Gastroesophageal sphincter (tissue), 4 donors: ENCODE data around the gene KLHL3. TPM values are rescaled to one million over a fixed set of nuclear protein-coding genes. Genes with fewer than 3 reads are reported as not detected.

Source experiments
- ATAC-seq: fragments of 150-250 bp; one replicate; pipeline ENCODE4 v1.9.1; 2016; ENCODE audit warnings: mild to moderate bottlenecking, moderate library complexity
- H3K27ac ChIP-seq, 4 donors: fragments of 200-600 bp; sonication (generic) in 3 of 4; 1 replicate in 3 of 4; 2 replicates in 1 of 4; pipeline ENCODE4 v1.5.1; 2016 to 2019
- H3K27me3 ChIP-seq: fragments of 200-600 bp; sonication (generic); one replicate; pipeline ENCODE4 v1.5.1; 2019
- H3K36me3 ChIP-seq, 2 donors: fragments of 200-600 bp; sonication (generic); one replicate each; pipeline ENCODE4 v1.5.1; 2019; ENCODE audit warnings: control low read depth in 1 of 2
- H3K4me1 ChIP-seq, 3 donors: fragments of 200-600 bp; sonication (generic); 1 replicate in 2 of 3; 2 replicates in 1 of 3; pipeline ENCODE4 v1.5.1; 2016 to 2019; ENCODE audit warnings: control low read depth in 2 of 3
- H3K4me3 ChIP-seq, 2 donors: fragments of 200-600 bp; sonication (generic); one replicate each; pipeline ENCODE4 v1.5.1; 2019; ENCODE audit warnings: mild to moderate bottlenecking in 1 of 2, moderate library complexity in 1 of 2
- H3K9me3 ChIP-seq, 3 donors: fragments of 200-600 bp; sonication (generic); one replicate each; pipeline ENCODE4 v1.5.1; 2017 to 2019; ENCODE audit warnings: control low read depth in 2 of 3
- EP300 ChIP-seq: sonication (generic); formaldehyde crosslinking; IDR thresholded peaks from one replicate; pipeline ENCODE4 v1.6.1; 2017; ENCODE audit warnings: antibody characterized with exemption, mild to moderate bottlenecking
- POLR2A ChIP-seq, 2 donors: fragments of 450-650 bp; IDR thresholded peaks; one replicate each; pipeline ENCODE4 v1.6.1; 2017; ENCODE audit warnings: antibody characterized with exemption in 2 of 2, mild to moderate bottlenecking in 2 of 2, moderate library complexity in 1 of 2
- POLR2AphosphoS5 ChIP-seq: sonication (generic); formaldehyde crosslinking; IDR thresholded peaks from one replicate; pipeline ENCODE4 v1.6.1; 2017; ENCODE audit warnings: antibody characterized with exemption
- WGBS, 2 donors: methylation state at CpG; one replicate each; pipeline ENCODE4 v1.1.5; 2018; ENCODE audit warnings: low coverage in 1 of 2; 5-methylcytosine and 5-hydroxymethylcytosine counted together
- total RNA-seq, 4 donors: library from RNA; depleted of rRNA; stranded (reverse); fragments of >200 nt; gene quantifications; one replicate each; pipeline ENCODE4 v1.1.0, GENCODE V29; 2016
- TF ChIP-seq, protein P1 (sequence below), 4 experiments: fragments of 200-600 bp in 2 of 4; fragments of 450-650 bp in 2 of 4; sonication (generic) in 1 of 4; IDR thresholded peaks; one replicate each; pipeline ENCODE4 v1.5.1; 2017 to 2019; ENCODE audit warnings: antibody characterized with exemption in 4 of 4, mild to moderate bottlenecking in 2 of 4, moderate library complexity in 2 of 4

The KLHL3 gene
- total RNA-seq, 4 donors from 2014 or later, result 2.3 to 6.9 (median 5.4) TPM

DNA sequence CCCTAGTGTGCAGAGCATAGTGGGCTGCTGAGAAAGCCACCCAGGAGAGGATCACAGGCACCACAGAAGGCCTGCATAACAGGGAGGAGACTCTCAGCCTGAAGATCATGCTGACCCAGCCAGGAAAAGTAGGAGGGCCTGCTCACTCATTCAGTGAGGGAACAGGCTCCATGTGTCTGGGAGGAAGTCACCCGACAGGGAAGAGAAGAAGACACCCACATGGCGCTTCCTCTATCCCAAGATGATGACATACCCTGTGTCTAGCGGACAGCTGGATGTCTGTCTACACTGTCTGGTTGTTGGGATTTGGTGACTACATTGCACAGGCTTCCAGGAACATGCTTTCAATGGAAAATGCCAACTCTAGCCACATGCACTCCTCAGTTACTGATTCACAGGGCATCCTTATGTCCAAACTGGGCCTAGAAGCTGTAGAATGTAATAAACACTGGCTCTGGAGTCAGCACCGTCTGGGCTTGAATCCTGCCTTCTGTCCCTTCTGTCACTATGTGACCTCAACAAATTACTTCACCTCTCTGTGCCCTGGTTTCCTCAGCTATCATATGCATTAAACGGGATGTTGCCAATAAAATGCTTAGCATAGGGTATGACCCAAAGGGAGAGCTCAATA, 47.6 kb downstream of the KLHL3 start:
- no peak for ATAC-seq
- Histone ChIP-seq H3K27me3 (no peaks in the 10 kb centered on the region), H3K4me3 (no peak overlapping the region), H3K9me3 (no peaks in the 10 kb centered on the region), H3K4me1 (no peaks in the 10 kb centered on the region), H3K27ac (no peak overlapping the region), H3K36me3 (peaks cover 0 to 36% of the 10 kb centered on the region in 2 donors)
- WGBS, 2 donors, result 57% methylated on average over 2 of the region's 5 CpGs; no CpG with 5 or more reads in 1 of the 2 donors
- TF ChIP-seq EP300, result no peak
- TF ChIP-seq POLR2A (IDR thresholded peaks at IDR 0.05), result no peak
- TF ChIP-seq POLR2AphosphoS5, result no peak
- TF ChIP-seq, protein P1, sequence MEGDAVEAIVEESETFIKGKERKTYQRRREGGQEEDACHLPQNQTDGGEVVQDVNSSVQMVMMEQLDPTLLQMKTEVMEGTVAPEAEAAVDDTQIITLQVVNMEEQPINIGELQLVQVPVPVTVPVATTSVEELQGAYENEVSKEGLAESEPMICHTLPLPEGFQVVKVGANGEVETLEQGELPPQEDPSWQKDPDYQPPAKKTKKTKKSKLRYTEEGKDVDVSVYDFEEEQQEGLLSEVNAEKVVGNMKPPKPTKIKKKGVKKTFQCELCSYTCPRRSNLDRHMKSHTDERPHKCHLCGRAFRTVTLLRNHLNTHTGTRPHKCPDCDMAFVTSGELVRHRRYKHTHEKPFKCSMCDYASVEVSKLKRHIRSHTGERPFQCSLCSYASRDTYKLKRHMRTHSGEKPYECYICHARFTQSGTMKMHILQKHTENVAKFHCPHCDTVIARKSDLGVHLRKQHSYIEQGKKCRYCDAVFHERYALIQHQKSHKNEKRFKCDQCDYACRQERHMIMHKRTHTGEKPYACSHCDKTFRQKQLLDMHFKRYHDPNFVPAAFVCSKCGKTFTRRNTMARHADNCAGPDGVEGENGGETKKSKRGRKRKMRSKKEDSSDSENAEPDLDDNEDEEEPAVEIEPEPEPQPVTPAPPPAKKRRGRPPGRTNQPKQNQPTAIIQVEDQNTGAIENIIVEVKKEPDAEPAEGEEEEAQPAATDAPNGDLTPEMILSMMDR (IDR thresholded peaks at IDR 0.05), result no peak

DNA sequence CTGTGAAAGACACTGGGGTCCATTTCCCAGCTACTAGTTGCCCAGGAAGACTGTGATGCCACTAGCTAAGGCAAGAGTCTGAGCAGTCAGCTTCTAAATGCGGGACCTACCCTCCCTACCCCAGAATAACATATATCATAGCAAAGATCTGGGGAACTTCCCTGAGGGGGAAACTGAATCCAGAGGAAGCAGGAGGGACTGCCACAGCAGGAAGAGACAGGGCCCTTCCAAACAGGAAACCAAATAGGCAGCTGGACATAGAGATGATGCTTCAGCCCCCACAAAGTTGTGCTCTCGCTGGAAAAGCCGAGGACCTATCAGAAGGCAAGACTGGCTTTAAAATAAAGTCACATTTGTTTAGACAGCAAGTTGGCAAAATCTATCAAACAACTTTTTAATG, 51.1 kb downstream of the KLHL3 start:
- WGBS, 2 donors, result 20 to 61% methylated on average over 1 to 2 of the region's 3 CpGs
- ATAC-seq, result no peak
- no peaks in the 10 kb centered on the region for H3K27me3 ChIP-seq
- H3K36me3 ChIP-seq, result peaks cover 0 to 13% of the 10 kb centered on the region in 2 donors
- H3K4me3 ChIP-seq, result no peak overlapping the region
- no peak overlapping the region for H3K27ac ChIP-seq
- TF ChIP-seq POLR2A (IDR thresholded peaks at IDR 0.05), result no peak
- TF ChIP-seq, protein P1 (IDR thresholded peaks at IDR 0.05), result no peak
- no peak for TF ChIP-seq POLR2AphosphoS5
- TF ChIP-seq EP300, result no peak
- H3K4me1 ChIP-seq, result no peaks in the 10 kb centered on the region
- H3K9me3 ChIP-seq, result no peaks in the 10 kb centered on the region

DNA sequence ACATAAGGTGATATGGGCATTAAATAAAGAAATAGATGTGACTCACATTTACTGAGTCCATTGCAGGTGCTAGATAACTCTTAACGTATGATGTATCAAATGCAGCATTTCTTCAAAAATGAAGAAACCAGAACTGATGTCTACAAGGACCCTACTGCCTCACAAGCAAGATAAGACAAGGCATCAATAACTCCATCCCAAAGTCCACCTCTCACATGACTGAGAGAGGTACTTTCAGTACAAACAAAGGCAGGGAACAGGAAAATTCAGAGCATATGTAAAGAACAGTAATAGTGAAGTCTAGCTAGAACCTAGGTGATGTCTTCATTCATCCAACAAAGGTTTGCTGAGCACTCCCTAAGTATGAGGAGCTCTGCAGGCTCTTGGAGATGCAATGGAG, 54.7 kb downstream of the KLHL3 start:
- TF ChIP-seq, protein P1 (IDR thresholded peaks at IDR 0.05), result no peak
- TF ChIP-seq POLR2A (IDR thresholded peaks at IDR 0.05), result no peak
- no peak for TF ChIP-seq EP300
- no peak for TF ChIP-seq POLR2AphosphoS5
- no peaks in the 10 kb centered on the region for H3K9me3 ChIP-seq
- H3K4me3 ChIP-seq, result no peak overlapping the region
- peaks cover 0 to 17% of the 10 kb centered on the region in 2 donors for H3K36me3 ChIP-seq
- H3K4me1 ChIP-seq, result no peaks in the 10 kb centered on the region
- no peak for ATAC-seq
- H3K27ac ChIP-seq, result no peak overlapping the region
- H3K27me3 ChIP-seq, result no peaks in the 10 kb centered on the region
- WGBS, 2 donors, result 75 to 83% methylated on average over 1 of the region's 1 CpG

DNA sequence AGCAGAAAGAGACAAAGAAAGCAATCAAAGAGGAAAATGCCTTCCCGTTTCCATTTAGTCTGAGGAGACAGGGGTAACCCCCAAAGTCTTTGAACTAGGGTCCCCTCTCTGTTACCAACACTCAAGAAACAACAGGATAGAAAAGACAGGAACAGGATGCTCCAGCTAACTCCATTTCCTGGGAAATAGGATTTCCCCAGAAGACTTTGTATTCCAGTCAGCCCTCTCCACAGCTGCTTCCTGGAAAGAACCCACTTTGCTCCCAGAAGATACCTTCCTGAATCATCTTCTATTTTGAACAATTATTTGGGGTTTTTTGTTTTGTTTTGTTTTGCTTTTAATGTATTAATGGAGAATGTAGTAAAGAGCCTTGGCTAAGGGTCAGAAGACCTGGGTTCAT, 56.0 kb downstream of the KLHL3 start:
- Histone ChIP-seq H3K9me3 (no peaks in the 10 kb centered on the region), H3K27ac (no peak overlapping the region), H3K4me1 (no peaks in the 10 kb centered on the region), H3K36me3 (peaks cover 0 to 20% of the 10 kb centered on the region in 2 donors), H3K27me3 (no peaks in the 10 kb centered on the region), H3K4me3 (no peak overlapping the region)
- WGBS, 2 donors, result 71 to 80% methylated on average over 1 of the region's 1 CpG
- TF ChIP-seq, protein P1 (IDR thresholded peaks at IDR 0.05), result no peak
- TF ChIP-seq EP300 (no peak), POLR2AphosphoS5 (no peak), POLR2A (IDR thresholded peaks at IDR 0.05) (no peak)
- no peak for ATAC-seq

DNA sequence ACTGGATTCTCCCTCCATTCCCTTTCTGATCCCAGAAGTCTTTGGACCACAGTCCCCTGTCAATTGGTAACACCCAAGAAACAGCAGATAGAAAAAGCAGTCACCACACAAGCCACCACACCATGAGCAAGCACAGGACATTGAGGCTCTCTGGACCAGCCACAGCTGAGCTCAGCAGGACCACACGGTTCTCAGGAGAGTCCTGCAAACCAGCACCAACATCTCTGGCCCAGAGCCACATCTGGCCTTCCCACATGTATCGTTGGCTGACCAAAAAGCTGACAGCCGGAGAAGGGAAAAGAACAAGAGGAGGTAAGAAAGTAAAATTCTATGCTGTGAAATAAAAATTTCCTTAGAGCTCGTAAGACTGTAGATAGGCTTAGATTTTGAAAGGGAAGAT, 56.7 kb downstream of the KLHL3 start:
- no peaks in the 10 kb centered on the region for H3K27me3 ChIP-seq
- no peak overlapping the region for H3K4me3 ChIP-seq
- ATAC-seq, result no peak
- TF ChIP-seq, protein P1 (IDR thresholded peaks at IDR 0.05), result no peak
- TF ChIP-seq POLR2AphosphoS5, result no peak
- TF ChIP-seq POLR2A (IDR thresholded peaks at IDR 0.05), result no peak
- TF ChIP-seq EP300, result no peak
- WGBS, 2 donors, result 70% methylated on average over 2 to 3 of the region's 4 CpGs
- no peaks in the 10 kb centered on the region for H3K4me1 ChIP-seq
- H3K9me3 ChIP-seq, result no peaks in the 10 kb centered on the region
- peaks cover 0 to 20% of the 10 kb centered on the region in 2 donors for H3K36me3 ChIP-seq
- H3K27ac ChIP-seq, result no peak overlapping the region
